SU-DHL-6 (cell line): ENCODE results near the gene FYTTD1.

ENCODE experiments used
- H2AFZ ChIP-seq: fragments of 200-600 bp; sonication (generic); 2 replicates; pipeline ENCODE4 v1.6.1; 2014; ENCODE audit warnings: low read depth, mild to moderate bottlenecking, moderate library complexity, mixed read lengths, antibody characterized with exemption, low read length; ENCODE audit not compliant: severe bottlenecking
- H3F3A ChIP-seq: fragments of 200-600 bp; shearing (Covaris generic); 2 replicates; pipeline ENCODE4 v1.6.0; 2016; ENCODE audit warnings: antibody characterized with exemption, mild to moderate bottlenecking; ENCODE audit not compliant: insufficient read depth
- H3K27ac ChIP-seq: fragments of 200-600 bp; sonication (generic); 2 replicates; pipeline ENCODE4 v1.5.1; 2016; ENCODE audit warnings: low read depth, mild to moderate bottlenecking, low read length, moderate library complexity, mixed read lengths
- H3K27me3 ChIP-seq: fragments of 200-600 bp; sonication (generic), shearing (Covaris generic); 2 replicates; pipeline ENCODE4 v1.6.0; 2014; ENCODE audit warnings: mild to moderate bottlenecking, low read length
- H3K36me3 ChIP-seq: fragments of 200-600 bp; sonication (generic); 2 replicates; pipeline ENCODE4 v1.6.1; 2014; ENCODE audit warnings: mild to moderate bottlenecking, low read length, mixed read lengths
- H3K4me2 ChIP-seq: fragments of 300-600, 200-600 bp; shearing (Covaris generic), sonication (generic); 2 replicates; pipeline ENCODE4 v1.6.0; 2014; ENCODE audit warnings: low read length, low read depth, mild to moderate bottlenecking; ENCODE audit not compliant: poor library complexity, severe bottlenecking
- H3K4me3 ChIP-seq: fragments of 200-600 bp; sonication (generic); 2 replicates; pipeline ENCODE4 v1.5.1; 2014; ENCODE audit warnings: antibody characterized with exemption, low read length, mild to moderate bottlenecking, mixed read lengths; ENCODE audit not compliant: insufficient read depth, poor library complexity, severe bottlenecking
- H3K79me2 ChIP-seq: fragments of 200-600 bp; sonication (generic); 2 replicates; pipeline ENCODE4 v1.6.1; 2014; ENCODE audit warnings: mild to moderate bottlenecking, low read length, moderate library complexity; ENCODE audit not compliant: insufficient read depth
- H3K9ac ChIP-seq: fragments of 200-600 bp; sonication (generic); 2 replicates; pipeline ENCODE4 v1.7.0; 2014; ENCODE audit warnings: mild to moderate bottlenecking, low read length
- H3K9me2 ChIP-seq: fragments of 200-600 bp; sonication (generic); replicated peaks from 2 replicates; pipeline ENCODE4 v1.6.1; 2014; ENCODE audit warnings: low read length; ENCODE audit not compliant: insufficient read depth
- H3K9me3 ChIP-seq: fragments of 200-600 bp; sonication (generic); 2 replicates; pipeline ENCODE4 v1.6.1; 2014; ENCODE audit warnings: low read length, mixed read lengths; ENCODE audit not compliant: insufficient read depth
- H4K20me1 ChIP-seq: fragments of 200-600 bp; sonication (generic); 2 replicates; pipeline ENCODE4 v1.6.1; 2014; ENCODE audit warnings: low read depth, mild to moderate bottlenecking, antibody characterized with exemption, low read length, moderate library complexity, mixed read lengths
- EZH2phosphoT487 ChIP-seq: fragments of 200-600 bp; sonication (generic), shearing (Covaris generic); conservative IDR thresholded peaks from 2 replicates; pipeline ENCODE4 v1.6.1; 2018; ENCODE audit warnings: mild to moderate bottlenecking, antibody characterized with exemption, low read length, moderate library complexity, mixed read lengths
- TF ChIP-seq, protein P1 (sequence below): fragments of 200-600 bp; sonication (generic); IDR thresholded peaks from one replicate; pipeline ENCODE4 v1.5.1; 2017; ENCODE audit warnings: antibody characterized with exemption, mild to moderate bottlenecking, low read length, moderate library complexity; ENCODE audit not compliant: insufficient read depth, poor library complexity, severe bottlenecking

Gene FYTTD1

DNA sequence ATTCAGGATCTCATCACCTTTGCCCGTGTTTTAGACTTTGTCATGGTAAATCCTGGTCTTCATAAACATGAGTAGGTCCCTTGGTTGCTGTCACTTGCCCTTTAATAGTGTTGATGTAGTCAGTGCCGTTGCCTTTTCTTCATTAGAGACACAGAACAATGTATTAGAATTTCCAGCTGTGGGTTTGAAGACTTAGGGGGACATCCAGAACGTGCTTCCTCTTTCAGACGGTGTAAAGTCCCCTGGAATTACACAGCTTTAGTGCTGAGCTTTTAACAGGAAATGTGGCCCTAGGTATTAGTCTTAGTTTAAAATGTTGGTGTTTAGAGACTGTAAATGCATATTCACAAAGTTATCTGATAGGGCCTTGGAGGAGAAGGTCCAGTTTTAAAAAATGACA lies 32.5 kb downstream of the FYTTD1 start:
- Histone ChIP-seq H3F3A (0 out of 2 replicates have a peak, but pooled peaks cover 3% of the 10 kb centered on the region), H3K36me3 (0 out of 2 replicates have a peak, but pooled peaks cover 3% of the 10 kb centered on the region), H2AFZ (no peak overlapping the region), H3K9ac (no peak overlapping the region), H3K9me2 (no peaks in the 10 kb centered on the region), H4K20me1 (no peaks in the 10 kb centered on the region; the same call in 1 of the 2 replicates), H3K4me2 (no peak overlapping the region), H3K4me3 (no peak overlapping the region), H3K79me2 (no peaks in the 10 kb centered on the region), H3K27ac (no peak overlapping the region), H3K27me3 (no peaks in the 10 kb centered on the region), H3K9me3 (no peaks in the 10 kb centered on the region)
- TF ChIP-seq, protein P1, sequence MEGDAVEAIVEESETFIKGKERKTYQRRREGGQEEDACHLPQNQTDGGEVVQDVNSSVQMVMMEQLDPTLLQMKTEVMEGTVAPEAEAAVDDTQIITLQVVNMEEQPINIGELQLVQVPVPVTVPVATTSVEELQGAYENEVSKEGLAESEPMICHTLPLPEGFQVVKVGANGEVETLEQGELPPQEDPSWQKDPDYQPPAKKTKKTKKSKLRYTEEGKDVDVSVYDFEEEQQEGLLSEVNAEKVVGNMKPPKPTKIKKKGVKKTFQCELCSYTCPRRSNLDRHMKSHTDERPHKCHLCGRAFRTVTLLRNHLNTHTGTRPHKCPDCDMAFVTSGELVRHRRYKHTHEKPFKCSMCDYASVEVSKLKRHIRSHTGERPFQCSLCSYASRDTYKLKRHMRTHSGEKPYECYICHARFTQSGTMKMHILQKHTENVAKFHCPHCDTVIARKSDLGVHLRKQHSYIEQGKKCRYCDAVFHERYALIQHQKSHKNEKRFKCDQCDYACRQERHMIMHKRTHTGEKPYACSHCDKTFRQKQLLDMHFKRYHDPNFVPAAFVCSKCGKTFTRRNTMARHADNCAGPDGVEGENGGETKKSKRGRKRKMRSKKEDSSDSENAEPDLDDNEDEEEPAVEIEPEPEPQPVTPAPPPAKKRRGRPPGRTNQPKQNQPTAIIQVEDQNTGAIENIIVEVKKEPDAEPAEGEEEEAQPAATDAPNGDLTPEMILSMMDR, result no peak
- no peak for TF ChIP-seq EZH2phosphoT487

DNA sequence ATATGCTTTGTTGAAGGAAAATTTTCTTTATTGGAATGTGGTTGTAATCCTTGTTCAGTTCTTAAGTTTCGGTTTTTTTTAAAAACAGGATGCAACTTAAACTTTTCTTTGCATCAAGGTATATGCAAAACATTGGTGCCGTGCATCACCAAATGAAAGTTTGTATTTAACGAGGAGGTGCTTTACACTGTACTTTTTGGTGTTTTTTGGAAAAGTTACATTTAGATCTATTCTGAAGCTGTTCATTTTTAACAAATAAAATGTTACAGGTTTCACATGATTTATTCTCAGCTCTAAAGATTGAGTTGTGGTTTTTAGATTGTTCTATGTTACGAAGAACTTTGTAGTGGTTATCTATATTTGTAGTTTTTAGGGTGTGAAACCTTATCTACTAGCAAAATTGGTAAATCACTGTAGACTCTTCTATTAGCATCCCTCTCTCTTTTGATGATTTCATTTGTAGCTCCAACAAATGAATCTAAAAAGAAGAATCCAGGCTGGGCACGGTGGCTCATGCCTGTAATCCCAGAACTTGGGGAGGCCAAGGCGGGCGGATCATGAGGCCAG lies 34.4 kb downstream of the FYTTD1 start:
- TF ChIP-seq, protein P1, result no peak
- TF ChIP-seq EZH2phosphoT487, result no peak
- Histone ChIP-seq H3K36me3 (0 out of 2 replicates have a peak, but pooled peaks cover 3% of the 10 kb centered on the region), H3K9me3 (no peaks in the 10 kb centered on the region), H3K4me2 (no peak overlapping the region), H3F3A (0 out of 2 replicates have a peak, but pooled peaks cover 3% of the 10 kb centered on the region), H3K27me3 (no peaks in the 10 kb centered on the region), H3K79me2 (no peaks in the 10 kb centered on the region), H3K27ac (no peak overlapping the region), H4K20me1 (no peaks in the 10 kb centered on the region; the same call in 1 of the 2 replicates), H3K9me2 (no peaks in the 10 kb centered on the region), H3K9ac (no peak overlapping the region), H2AFZ (no peak overlapping the region), H3K4me3 (no peak overlapping the region)

DNA sequence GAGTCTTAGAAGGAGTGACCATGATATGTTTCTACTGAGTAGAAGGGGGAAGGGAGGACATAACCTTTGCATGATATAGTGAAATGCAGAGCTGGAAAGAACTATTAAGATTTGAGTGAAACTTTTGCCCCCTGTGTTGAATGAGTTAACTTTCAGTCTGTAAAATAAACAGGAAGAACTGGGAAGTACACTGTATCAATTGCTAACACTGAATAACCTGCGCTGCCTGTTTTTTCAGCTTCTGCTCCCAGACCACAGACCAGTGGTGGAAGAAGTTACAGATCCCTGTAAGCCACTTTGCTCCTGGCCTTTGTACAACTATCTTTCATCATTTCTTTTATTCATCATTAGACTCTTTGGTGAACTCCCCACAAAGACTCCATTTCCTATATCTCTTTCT lies 37.7 kb downstream of the FYTTD1 start:
- H3K4me3 ChIP-seq, result no peak overlapping the region
- H3K9me2 ChIP-seq, result no peaks in the 10 kb centered on the region
- H4K20me1 ChIP-seq, result no peaks in the 10 kb centered on the region
- peaks cover 12% of the 10 kb centered on the region; the same call in 1 of the 2 replicates for H3F3A ChIP-seq
- H3K4me2 ChIP-seq, result no peak overlapping the region
- H3K9ac ChIP-seq, result no peak overlapping the region
- no peaks in the 10 kb centered on the region for H3K27me3 ChIP-seq
- 0 out of 2 replicates have a peak, but pooled peaks cover 1% of the 10 kb centered on the region for H3K36me3 ChIP-seq
- TF ChIP-seq, protein P1, result no peak
- no peak for TF ChIP-seq EZH2phosphoT487
- H3K9me3 ChIP-seq, result no peaks in the 10 kb centered on the region
- no peak overlapping the region for H2AFZ ChIP-seq
- peaks cover 8% of the 10 kb centered on the region for H3K79me2 ChIP-seq
- H3K27ac ChIP-seq, result no peak overlapping the region
